GM12892 (cell line): Measurements from ENCODE around the gene SPPL2C.

Experiments
- DNase-seq: peaks from one replicate; pipeline ENCODE4 v3.0.0; 2011; ENCODE audit not compliant: insufficient read length
- FAIRE-seq: peaks from 2 replicates; lab custom pipeline; 2011; peaks lifted over from hg19 to GRCh38; lab: Jason Lieb, UNC
- POLR2A ChIP-seq: IDR thresholded peaks from 2 replicates; pipeline ENCODE4 v1.6.1; 2011; ENCODE audit warnings: low read depth, low read length, control low read depth
- POLR2AphosphoS5 ChIP-seq: IDR thresholded peaks from 2 replicates; pipeline ENCODE4 v1.6.1; 2011; ENCODE audit warnings: low read depth, low read length, control low read depth
- TAF1 ChIP-seq: IDR thresholded peaks from 2 replicates; pipeline ENCODE4 v1.6.1; 2011; ENCODE audit warnings: low read depth, mild to moderate bottlenecking, control low read depth, low read length, borderline replicate concordance

Gene SPPL2C

GRCh38 chr17:45847101-45847500 is 2.4 kb downstream of the SPPL2C start:
- TF ChIP-seq POLR2A: no peak
- TF ChIP-seq POLR2AphosphoS5: no peak
- no peak for TF ChIP-seq TAF1
- FAIRE-seq (no peak), DNase-seq (no peak)

DNA sequence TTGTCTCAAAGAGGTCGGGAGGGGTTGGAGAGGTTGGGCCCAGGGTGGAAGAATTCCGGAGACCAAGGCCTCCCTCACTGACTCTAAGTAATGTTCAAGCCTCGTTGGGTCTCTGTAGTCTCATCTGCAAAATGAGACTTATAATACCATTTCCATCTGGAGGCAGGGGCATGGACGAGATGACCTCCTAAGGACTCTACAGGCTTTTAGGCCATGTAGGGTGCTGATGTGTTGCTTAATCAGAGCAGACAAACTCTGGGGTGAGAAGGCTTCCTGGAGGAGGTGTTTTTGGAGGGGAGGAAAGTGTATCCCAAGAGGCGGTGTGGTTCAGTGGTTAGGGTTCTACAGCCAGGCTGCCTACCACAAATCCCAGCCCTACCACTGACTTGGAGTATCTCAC is 3.1 kb downstream of the SPPL2C start:
- no peak for DNase-seq
- no peak for FAIRE-seq
- no peak for TF ChIP-seq POLR2A
- no peak for TF ChIP-seq TAF1
- no peak for TF ChIP-seq POLR2AphosphoS5

- DNase-seq (no peak), FAIRE-seq (no peak)
- TF ChIP-seq POLR2AphosphoS5: no peak
- no peak for TF ChIP-seq TAF1
- TF ChIP-seq POLR2A: no peak
These were observed 3.7 kb downstream of the SPPL2C start for GRCh38 chr17:45848405-45848804.

DNA sequence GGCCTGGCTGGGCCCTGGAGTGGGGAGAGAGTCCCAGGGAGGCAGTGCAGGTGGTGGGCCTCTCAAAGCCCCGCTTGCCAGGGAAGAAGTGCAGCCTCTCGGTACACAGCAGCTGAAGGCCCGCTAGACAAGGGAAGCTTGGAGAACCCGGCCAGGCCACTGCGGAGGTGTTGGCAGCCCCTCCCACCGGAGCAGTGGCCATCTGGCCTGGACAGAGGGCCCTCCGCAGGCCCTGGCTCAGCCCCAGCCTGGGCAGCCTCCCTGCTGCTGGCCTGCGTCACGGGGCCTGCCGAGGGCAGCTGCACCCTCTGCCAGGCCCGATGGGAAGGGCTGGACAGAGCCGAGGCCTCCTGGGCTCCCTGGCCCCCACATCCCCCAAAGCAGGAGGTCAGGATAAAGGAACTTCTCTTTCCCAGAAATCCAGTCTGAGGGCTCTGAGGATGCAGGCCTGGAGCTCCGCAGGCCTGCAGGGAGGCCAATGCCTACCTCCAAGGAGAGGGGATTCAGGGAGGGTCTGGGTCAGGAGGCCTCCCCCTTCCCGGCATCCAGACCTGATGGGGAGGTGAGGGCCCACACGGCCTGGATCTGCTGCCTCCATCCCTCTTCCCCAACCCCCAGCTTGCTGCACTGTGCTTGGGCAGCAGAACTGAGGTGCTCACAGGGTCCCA is 4.3 kb downstream of the SPPL2C start:
- no peak for DNase-seq
- no peak for TF ChIP-seq POLR2AphosphoS5
- TF ChIP-seq POLR2A: no peak
- TF ChIP-seq TAF1: no peak
- FAIRE-seq: no peak

DNA sequence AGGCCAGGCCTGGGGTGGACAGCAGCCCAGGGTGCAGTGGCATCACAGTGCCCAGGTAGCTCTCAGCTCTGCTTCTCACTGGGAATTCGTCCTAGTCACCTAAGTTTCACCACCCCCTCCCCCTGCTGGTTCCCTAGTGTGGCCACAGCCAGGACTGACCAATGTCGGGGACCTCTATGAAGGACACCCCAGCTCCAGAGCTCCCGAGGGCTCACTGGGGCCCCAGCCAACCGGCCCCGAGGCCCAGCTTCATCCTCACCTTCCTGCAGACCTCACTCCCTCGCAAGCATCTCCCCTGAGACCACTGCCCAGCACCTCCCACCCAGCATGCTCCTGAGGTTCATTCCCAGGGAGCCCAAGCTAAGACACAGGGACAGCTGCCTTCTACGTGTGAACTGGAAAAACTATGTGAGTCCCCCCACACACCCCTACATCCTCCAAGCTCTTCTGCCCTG is 4.9 kb downstream of the SPPL2C start:
- TF ChIP-seq POLR2A (no peak), POLR2AphosphoS5 (no peak), TAF1 (no peak)
- DNase-seq: no peak
- FAIRE-seq: no peak

- DNase-seq (no peak), FAIRE-seq (no peak)
- TF ChIP-seq POLR2A (no peak), POLR2AphosphoS5 (no peak), TAF1 (no peak)
These were observed 5.3 kb downstream of the SPPL2C start for GRCh38 chr17:45850011-45850410.

DNA sequence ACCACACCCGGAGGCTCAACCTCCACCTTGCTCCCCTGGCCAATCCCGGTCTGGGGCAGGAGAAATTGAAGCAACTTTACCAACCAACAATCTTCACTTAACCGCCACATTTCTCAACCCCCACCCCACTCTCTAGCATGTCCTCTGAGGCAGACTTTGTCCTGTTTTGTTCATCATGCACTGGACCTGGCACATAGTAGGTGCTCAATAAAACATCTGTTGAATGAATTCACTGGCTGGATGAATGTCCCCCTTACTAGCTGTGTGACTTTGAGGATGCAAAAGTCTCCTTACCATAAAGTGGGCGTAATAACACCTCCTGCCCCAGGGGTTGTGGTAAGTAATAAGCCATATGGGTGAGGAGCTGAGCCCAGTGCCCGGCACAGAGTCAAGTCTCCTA is 5.8 kb downstream of the SPPL2C start:
- DNase-seq (no peak), FAIRE-seq (no peak)
- no peak for TF ChIP-seq POLR2AphosphoS5
- TF ChIP-seq POLR2A: no peak
- TF ChIP-seq TAF1: no peak

DNA sequence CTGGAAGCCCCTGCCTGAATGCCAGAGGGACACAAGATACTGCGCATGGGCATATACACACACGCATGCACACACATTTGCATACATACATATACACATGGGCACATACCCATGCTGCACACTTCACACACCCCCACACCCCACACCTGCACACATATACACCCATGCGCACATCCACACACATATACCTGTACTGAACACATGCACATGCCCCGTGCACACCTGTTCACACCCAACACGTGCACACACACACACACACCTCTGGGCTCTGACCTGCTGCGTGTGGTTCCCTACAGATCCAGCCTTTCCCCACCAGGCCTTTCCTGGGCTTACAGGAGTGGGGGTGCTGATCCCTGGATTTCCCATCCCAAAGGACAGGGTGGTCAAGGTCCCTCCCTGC is 6.3 kb downstream of the SPPL2C start:
- no peak for DNase-seq
- FAIRE-seq: no peak

GRCh38 chr17:45851464-45851863 is 6.8 kb downstream of the SPPL2C start:
- FAIRE-seq: no peak

More for the DNA sequence above, 6.3 kb downstream of the SPPL2C start:
- TF ChIP-seq POLR2A (no peak), TAF1 (no peak), POLR2AphosphoS5 (no peak)

DNA sequence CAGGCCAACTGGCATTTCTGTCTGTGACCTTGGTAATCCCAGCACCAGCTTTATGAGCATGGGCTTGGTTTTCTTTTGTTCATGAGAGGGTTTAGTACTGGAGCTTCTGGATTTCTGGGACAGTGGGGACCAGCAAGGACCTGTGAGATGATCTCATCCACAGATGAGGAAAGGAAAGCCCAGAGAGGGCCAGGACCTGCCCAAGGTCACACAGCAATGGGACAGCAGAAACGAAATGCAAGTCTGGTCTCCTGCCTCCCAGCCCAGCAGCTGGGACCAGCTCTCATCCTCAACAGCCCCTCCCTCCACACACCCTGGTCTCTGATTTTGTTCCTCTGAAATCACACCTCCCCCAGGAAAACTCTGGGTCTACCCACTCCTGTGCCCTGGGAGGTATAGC is 7.2 kb downstream of the SPPL2C start:
- no peak for FAIRE-seq
- no peak for DNase-seq
- TF ChIP-seq TAF1 (no peak), POLR2A (no peak), POLR2AphosphoS5 (no peak)

More at GRCh38 chr17:45851464-45851863, 6.8 kb downstream of the SPPL2C start:
- no peak for TF ChIP-seq POLR2A
- no peak for DNase-seq

DNA sequence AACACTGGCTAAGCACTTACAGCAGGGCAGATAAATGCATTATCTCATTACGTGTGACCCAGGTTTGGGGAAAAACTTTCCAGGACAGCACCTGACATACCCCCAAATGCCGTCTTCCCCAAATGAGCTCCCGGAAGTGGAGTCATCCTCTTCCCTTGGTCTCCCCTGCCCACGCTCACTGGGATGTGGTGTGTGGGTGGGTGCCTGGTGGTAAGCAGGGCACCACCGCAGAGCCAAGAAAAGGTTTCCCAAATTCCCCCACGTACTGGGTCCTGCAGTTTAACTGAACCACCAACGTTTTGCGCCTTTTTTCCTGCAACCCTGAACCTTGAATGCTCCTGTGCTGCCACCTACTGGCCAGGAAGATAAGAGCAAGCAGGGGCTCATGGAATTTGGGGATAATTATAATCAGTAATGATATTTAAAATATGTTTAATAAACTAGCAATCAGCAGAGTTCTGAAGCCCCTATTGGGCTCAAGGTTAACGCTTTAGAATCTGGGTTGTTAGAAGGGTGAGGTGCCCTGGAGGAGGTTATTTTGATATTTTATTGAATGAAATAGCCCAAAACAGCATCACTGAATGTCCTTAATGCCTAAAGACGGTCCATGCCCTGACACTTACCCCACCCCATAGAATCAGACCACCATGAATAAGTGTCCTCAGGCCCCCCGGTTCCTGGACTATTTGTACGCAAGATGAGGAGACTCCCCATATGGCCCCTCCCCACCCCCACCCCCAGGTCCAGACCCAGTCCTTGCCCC is 8.0 kb downstream of the SPPL2C start:
- DNase-seq (no peak), FAIRE-seq (peak; percentile 64)
- TF ChIP-seq POLR2AphosphoS5: no peak
- no peak for TF ChIP-seq POLR2A
- no peak for TF ChIP-seq TAF1

GRCh38 chr17:45854209-45854608 is 9.5 kb downstream of the SPPL2C start:
- no peak for TF ChIP-seq POLR2A
- TF ChIP-seq POLR2AphosphoS5: no peak
- no peak for TF ChIP-seq TAF1
- no peak for FAIRE-seq
- no peak for DNase-seq
